ENCODE results near the gene GPATCH2.

The GPATCH2 gene

GRCh38 chr1:217457016-217457415 is 173.9 kb downstream of the GPATCH2 start:
- no peak for TF ChIP-seq CTCF (IDR thresholded peaks at IDR 0.05; ENCODE audit: borderline replicate concordance, insufficient read depth, low read depth, low read length)
- H3K4me3 ChIP-seq (ENCODE audit: low read depth, low read length) = no peak overlapping the region

DNA sequence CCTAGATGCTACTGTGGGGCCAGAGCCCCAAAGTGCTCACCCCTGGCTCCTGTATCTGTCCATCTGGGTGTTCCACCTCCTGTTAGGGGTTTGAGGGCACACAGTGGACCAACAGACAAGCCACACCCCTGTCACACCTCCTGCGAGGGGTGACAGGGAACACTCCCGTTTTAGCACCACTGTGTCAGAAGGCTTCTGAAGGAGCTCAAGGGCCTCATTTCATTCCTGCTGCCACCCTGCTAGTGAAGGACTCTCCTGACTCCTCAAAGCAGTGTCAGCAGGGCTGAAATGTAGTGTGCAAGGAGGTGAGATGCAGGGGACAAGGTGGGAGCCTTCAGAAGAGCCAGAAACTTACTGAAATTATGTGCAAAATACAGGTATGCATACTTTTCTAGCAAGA is 174.6 kb downstream of the GPATCH2 start:
- no peak overlapping the region for H3K4me3 ChIP-seq (ENCODE audit: low read depth, low read length)
- no peak for TF ChIP-seq CTCF (IDR thresholded peaks at IDR 0.05; ENCODE audit: borderline replicate concordance, insufficient read depth, low read depth, low read length)

DNA sequence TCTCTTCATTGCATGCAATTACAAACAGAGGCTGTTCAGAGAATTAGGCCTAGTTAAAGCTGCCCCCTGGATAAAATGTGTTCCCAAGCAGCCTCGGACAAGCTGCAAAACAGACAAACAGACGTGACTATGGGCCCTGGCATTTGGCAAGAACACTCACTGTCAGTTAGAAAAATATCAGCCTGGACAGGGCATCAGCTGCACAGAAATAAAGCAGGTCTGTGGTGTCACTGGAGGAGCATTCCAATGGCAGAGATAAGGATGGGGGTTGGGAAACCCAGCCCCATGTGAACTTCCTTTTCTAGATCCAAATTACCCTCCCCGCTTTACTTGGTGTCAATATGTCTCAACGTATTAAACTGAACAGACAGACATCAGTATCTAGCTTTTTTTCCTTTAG is 177.1 kb downstream of the GPATCH2 start:
- H3K4me3 ChIP-seq (ENCODE audit: low read depth, low read length) = no peak overlapping the region
- TF ChIP-seq CTCF (IDR thresholded peaks at IDR 0.05; ENCODE audit: borderline replicate concordance, insufficient read depth, low read depth, low read length) = no peak

GRCh38 chr1:217449370-217449769 is 181.5 kb downstream of the GPATCH2 start:
- no peak for TF ChIP-seq CTCF (IDR thresholded peaks at IDR 0.05; ENCODE audit: borderline replicate concordance, insufficient read depth, low read depth, low read length)
- no peak overlapping the region for H3K4me3 ChIP-seq (ENCODE audit: low read depth, low read length)

DNA sequence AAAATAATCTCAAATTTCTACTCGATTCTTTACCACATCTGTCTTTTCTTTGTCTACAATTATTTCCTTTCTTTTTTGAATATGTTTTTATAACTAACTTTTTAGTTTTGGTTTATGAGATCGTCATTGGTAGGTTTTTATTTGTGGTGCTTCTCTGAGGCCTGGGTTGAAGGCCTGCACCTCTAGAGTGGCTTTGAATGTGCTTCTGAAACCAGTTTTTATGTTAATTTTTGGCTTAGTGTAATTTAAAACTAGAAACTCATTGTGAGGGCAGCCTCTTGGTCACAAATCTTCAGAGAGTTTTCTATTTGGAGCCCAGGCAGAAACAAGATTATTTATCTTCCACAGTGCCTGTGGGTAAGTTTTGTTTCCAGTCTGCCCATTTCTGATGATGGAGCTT is 187.0 kb downstream of the GPATCH2 start:
- no peak overlapping the region for H3K4me3 ChIP-seq (ENCODE audit: low read depth, low read length)
- TF ChIP-seq CTCF (IDR thresholded peaks at IDR 0.05; ENCODE audit: borderline replicate concordance, insufficient read depth, low read depth, low read length) = no peak

- TF ChIP-seq CTCF (IDR thresholded peaks at IDR 0.05; ENCODE audit: borderline replicate concordance, insufficient read depth, low read depth, low read length) = no peak
- H3K4me3 ChIP-seq (ENCODE audit: low read depth, low read length) = no peak overlapping the region
These were observed 193.5 kb downstream of the GPATCH2 start for GRCh38 chr1:217437376-217437775.

GRCh38 chr1:217435204-217435603 is 195.7 kb downstream of the GPATCH2 start:
- no peak for TF ChIP-seq CTCF (IDR thresholded peaks at IDR 0.05; ENCODE audit: borderline replicate concordance, insufficient read depth, low read depth, low read length)
- no peak overlapping the region for H3K4me3 ChIP-seq (ENCODE audit: low read depth, low read length)
